Activated CD4-positive, alpha-beta T cell treated with anti-CD3 and anti-CD28 coated beads for 48 hours (primary cell): ENCODE measurements around the gene TMF1.

ENCODE experiments used
- DNase-seq: peaks from one replicate; pipeline ENCODE4 v3.0.0-alpha.2; 2020

The TMF1 gene

GRCh38 chr3:69080233-69080920, 28.2 kb upstream of the TMF1 start, which contains the start of gene UBA3:
TSS of gene UBA3 (minus strand) at chr3:69080365. CDS start at chr3:69080353, 12 bp downstream.
- peak; percentile 95 for DNase-seq

- peak; percentile 27 for DNase-seq
Observed at GRCh38 chr3:69079269-69080159, 27.4 kb upstream of the TMF1 start.

- no peak for DNase-seq
Observed at GRCh38 chr3:69072928-69073327, 20.8 kb upstream of the TMF1 start.

GRCh38 chr3:69066121-69066520, 14.0 kb upstream of the TMF1 start:
- no peak for DNase-seq

GRCh38 chr3:69065318-69065964, 13.3 kb upstream of the TMF1 start:
- no peak for DNase-seq

GRCh38 chr3:69063636-69064035, 11.5 kb upstream of the TMF1 start:
- no peak for DNase-seq

- no peak for DNase-seq
Observed at GRCh38 chr3:69059688-69060087, 7.6 kb upstream of the TMF1 start.

- no peak for DNase-seq
Observed at GRCh38 chr3:69058947-69059224, 6.8 kb upstream of the TMF1 start.

GRCh38 chr3:69058180-69058946, 6.2 kb upstream of the TMF1 start:
- DNase-seq = no peak

GRCh38 chr3:69052472-69052898, 352 bp upstream of the TMF1 start:
- no peak for DNase-seq

- DNase-seq = no peak
Observed at GRCh38 chr3:69048990-69049389, 3.1 kb downstream of the TMF1 start.

GRCh38 chr3:69044608-69045007, 7.5 kb downstream of the TMF1 start:
- DNase-seq = no peak

- DNase-seq = peak; percentile 32
Observed at GRCh38 chr3:69033470-69033869, 18.7 kb downstream of the TMF1 start.

GRCh38 chr3:69032737-69033136, 19.4 kb downstream of the TMF1 start:
- no peak for DNase-seq

- DNase-seq = no peak
Observed at GRCh38 chr3:69032142-69032541, 20.0 kb downstream of the TMF1 start.

GRCh38 chr3:69031635-69032034, 20.5 kb downstream of the TMF1 start:
- DNase-seq = no peak

- no peak for DNase-seq
Observed at GRCh38 chr3:69020857-69021256, 31.3 kb downstream of the TMF1 start.

GRCh38 chr3:69020424-69020823, 31.7 kb downstream of the TMF1 start:
- DNase-seq = no peak

GRCh38 chr3:69016901-69017300, 35.2 kb downstream of the TMF1 start:
- no peak for DNase-seq

GRCh38 chr3:69016102-69016501, 36.0 kb downstream of the TMF1 start:
- DNase-seq = no peak

- DNase-seq = no peak
Observed at GRCh38 chr3:69014022-69014580, 38.0 kb downstream of the TMF1 start.

GRCh38 chr3:69013253-69014021, 38.7 kb downstream of the TMF1 start, which contains the start of gene EOGT:
TSS of gene EOGT (minus strand) at chr3:69013684. CDS start at chr3:69009846, 3,838 bp downstream.
- peak; percentile 86 for DNase-seq
